H1 (cell line): ENCODE results near the gene LMNB1. TPM values are rescaled to one million over a fixed set of nuclear protein-coding genes. Genes with fewer than 3 reads are reported as not detected.

ENCODE experiments used
- CBX5 ChIP-seq: fragments of 300-800, 300-1000 bp; sonication (generic); IDR thresholded peaks from 2 replicates; pipeline ENCODE4 v1.7.1; 2016; ENCODE audit warnings: antibody characterized with exemption, low read length, low read depth
- CREB1 ChIP-seq: IDR thresholded peaks from 2 replicates; pipeline ENCODE4 v1.6.1; 2012; ENCODE audit warnings: inconsistent platforms
- EGR1 ChIP-seq: IDR thresholded peaks from 2 replicates; pipeline ENCODE4 v1.6.1; 2011; ENCODE audit warnings: low read depth, low read length, borderline replicate concordance
- EP300 ChIP-seq, 2 experiments: IDR thresholded peaks; 1 replicate in 1 of 2; 2 replicates in 1 of 2; pipeline ENCODE4 v1.6.1; 2011 to 2012; ENCODE audit warnings: low read depth in 2 of 2, low read length in 2 of 2, mild to moderate bottlenecking in 2 of 2, borderline replicate concordance in 1 of 2, inconsistent platforms in 1 of 2, moderate library complexity in 1 of 2
- EZH2 ChIP-seq: fragments of 200-600 bp; sonication (generic); IDR thresholded peaks from 2 replicates; pipeline ENCODE4 v1.7.1; 2012; ENCODE audit warnings: low read depth, mild to moderate bottlenecking, moderate library complexity, low read length, inconsistent platforms; ENCODE audit not compliant: severe bottlenecking
- FOSL1 ChIP-seq: IDR thresholded peaks from 2 replicates; pipeline ENCODE4 v1.6.1; 2011; ENCODE audit warnings: mild to moderate bottlenecking, low read depth, low read length, moderate library complexity; ENCODE audit not compliant: insufficient read depth
- HDAC2 ChIP-seq, 2 experiments: fragments of 300-600 bp in 1 of 2; sonication (generic) in 1 of 2; IDR thresholded peaks; 2 replicates each; pipeline ENCODE4 v1.6.1; 2011 to 2012; ENCODE audit warnings: low read depth in 2 of 2, low read length in 2 of 2, mild to moderate bottlenecking in 2 of 2, moderate library complexity in 2 of 2, borderline replicate concordance in 1 of 2, inconsistent platforms in 1 of 2
- MAFK ChIP-seq: IDR thresholded peaks from 2 replicates; pipeline ENCODE4 v1.6.1; 2012; ENCODE audit warnings: low read depth, mild to moderate bottlenecking, improper control_type of control experiment, low read length
- RBBP5 ChIP-seq: IDR thresholded peaks from 2 replicates; pipeline ENCODE4 v1.7.1; 2012; ENCODE audit warnings: low read depth, mild to moderate bottlenecking, inconsistent platforms, low read length, moderate library complexity, borderline replicate concordance
- SIN3A ChIP-seq, 2 experiments: IDR thresholded peaks in 1 of 2; conservative IDR thresholded peaks in 1 of 2; 2 replicates each; pipeline ENCODE4 v1.6.1; 2011 to 2012; ENCODE audit warnings: low read length in 2 of 2, improper control_type of control experiment in 1 of 2, low read depth in 1 of 2, mild to moderate bottlenecking in 1 of 2
- SP1 ChIP-seq: IDR thresholded peaks from 2 replicates; pipeline ENCODE4 v1.6.1; 2011; ENCODE audit warnings: low read depth, low read length
- YY1 ChIP-seq: IDR thresholded peaks from 2 replicates; pipeline ENCODE4 v1.6.1; 2011; ENCODE audit warnings: low read depth, mild to moderate bottlenecking, low read length
- polyA plus RNA-seq, 7 experiments: library from polyadenylated mRNA; depleted of rRNA in 3 of 7; stranded (reverse) in 5 of 7; unstranded in 2 of 7; fragments of >200 nt in 5 of 7; fragments of 200-250 nt in 2 of 7; gene quantifications; 1 replicate in 5 of 7; 2 replicates in 1 of 7; 4 replicates in 1 of 7; pipeline versions ENCODE4 v1.2.1 to v1.2.3, GENCODE V29; 2011 to 2013; ENCODE audit warnings: missing spikeins in 2 of 7, mixed read lengths in 2 of 7
- total RNA-seq: library from RNA; stranded (reverse); fragmentation: NEBNext Ultra II Directional; extraction: Animal tissue kit (Norgen Biotek cat#: 25700); gene quantifications from 2 replicates; pipeline ENCODE4 v1.2.1, GENCODE V29; 2021

The LMNB1 gene
- total and polyA plus RNA-seq, 2 of the 8 experiments (the other 6 are each of a cell fraction or from before 2014, with no cell fraction given) = 73.5 to 225 TPM

- TF ChIP-seq EGR1 (peak; percentile 63), EZH2 (no peak), RBBP5 (no peak), SP1 (no peak), CBX5 (no peak), MAFK (no peak), CREB1 (no peak), YY1 (peak; percentile 87), FOSL1 (no peak), SIN3A (conservative IDR thresholded peaks at IDR 0.05 in 1 of 2, IDR thresholded peaks at IDR 0.05 in 1 of 2; ENCODE audit: low read depth in 1 of 2, low read length in 2 of 2) (peak in 1 of 2 experiments; percentile 25; a peak in 1 of 4 replicates), HDAC2 (IDR thresholded peaks at IDR 0.05; ENCODE audit: borderline replicate concordance in 1 of 2, low read depth in 2 of 2, low read length in 2 of 2) (peak in 1 of 2 experiments; percentile 69; a peak in 1 of 4 replicates), EP300 (IDR thresholded peaks at IDR 0.05; ENCODE audit: borderline replicate concordance in 1 of 2, low read depth in 2 of 2, low read length in 2 of 2) (no peak; a peak in 1 of 3 replicates)
Measured at GRCh38 chr5:126776499-126777256, at the start of gene LMNB1 (continued).
